ENCODE results near the gene SLC9A3. TPM values are rescaled to one million over a fixed set of nuclear protein-coding genes. Genes with fewer than 3 reads are reported as not detected.
A peak's percentile ranks its signal among the peaks of the same experiment; 100 is the strongest.

The SLC9A3 gene
- total RNA-seq, 1 donor from 2014 or later = 0.81 TPM

DNA sequence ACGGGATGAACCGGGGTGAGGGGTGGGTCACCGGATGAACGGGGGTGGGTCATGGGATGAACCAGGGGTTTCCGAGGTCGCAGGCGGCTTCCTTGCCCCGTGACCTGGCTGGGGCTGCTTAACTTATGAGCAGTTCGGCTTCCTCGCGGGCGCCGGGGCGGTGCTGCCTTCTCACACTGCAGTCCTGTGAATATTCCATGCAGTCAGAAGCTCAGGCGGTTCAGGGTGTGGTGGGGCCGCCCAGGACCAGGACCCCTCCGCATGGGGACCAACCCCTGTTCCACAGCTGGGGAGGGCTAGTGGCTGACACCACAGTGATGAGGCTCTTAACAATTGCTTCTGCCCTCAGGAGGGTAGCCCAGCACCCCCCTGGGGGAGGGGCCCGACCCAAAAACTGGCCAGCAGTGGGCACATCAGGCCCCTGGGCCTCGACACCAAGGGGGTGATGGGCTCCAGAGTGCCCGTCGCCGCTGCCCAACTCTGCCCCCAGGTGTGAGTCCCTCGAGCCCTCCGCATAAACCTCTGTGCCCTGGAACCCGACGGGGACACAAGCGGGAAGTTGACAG, 30.9 kb upstream of the SLC9A3 start:
- ATAC-seq (no peak), DNase-seq (ENCODE audit: low spot score) (no peak)

DNA sequence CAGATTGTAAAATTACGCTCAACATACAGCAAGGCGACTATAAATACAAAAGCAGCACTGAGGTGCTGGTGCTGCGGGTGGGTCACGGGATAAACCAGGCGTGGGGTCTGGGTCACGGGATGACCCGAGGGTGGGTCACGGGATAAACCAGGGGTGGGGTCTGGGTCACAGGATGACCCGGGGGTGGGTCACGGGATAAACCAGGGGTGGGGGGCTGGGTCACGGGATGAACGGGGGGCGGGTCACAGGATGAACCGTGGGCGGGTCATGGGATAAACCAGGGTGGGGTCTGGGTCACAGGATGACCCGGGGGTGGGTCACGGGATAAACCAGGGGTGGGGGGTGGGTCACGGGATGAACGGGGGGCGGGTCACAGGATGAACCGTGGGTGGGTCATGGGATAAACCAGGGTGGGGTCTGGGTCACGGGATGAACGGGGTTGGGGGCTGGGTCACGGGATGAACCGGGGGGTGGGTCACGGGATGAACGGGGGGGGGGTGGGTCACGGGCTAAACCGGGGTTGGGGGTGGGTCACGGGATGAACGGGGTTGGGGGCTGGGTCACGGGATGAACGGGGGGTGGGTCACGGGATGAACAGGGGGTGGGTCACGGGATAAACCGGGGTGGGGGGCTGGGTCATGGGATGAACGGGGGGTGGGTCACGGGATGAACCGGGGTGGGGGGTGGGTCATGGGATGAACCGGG, 30.2 kb upstream of the SLC9A3 start:
- no peak for DNase-seq (ENCODE audit: low spot score)
- no peak for ATAC-seq

GRCh38 chr5:553874-554273, 29.6 kb upstream of the SLC9A3 start:
- ATAC-seq (no peak), DNase-seq (ENCODE audit: low spot score) (no peak)

DNA sequence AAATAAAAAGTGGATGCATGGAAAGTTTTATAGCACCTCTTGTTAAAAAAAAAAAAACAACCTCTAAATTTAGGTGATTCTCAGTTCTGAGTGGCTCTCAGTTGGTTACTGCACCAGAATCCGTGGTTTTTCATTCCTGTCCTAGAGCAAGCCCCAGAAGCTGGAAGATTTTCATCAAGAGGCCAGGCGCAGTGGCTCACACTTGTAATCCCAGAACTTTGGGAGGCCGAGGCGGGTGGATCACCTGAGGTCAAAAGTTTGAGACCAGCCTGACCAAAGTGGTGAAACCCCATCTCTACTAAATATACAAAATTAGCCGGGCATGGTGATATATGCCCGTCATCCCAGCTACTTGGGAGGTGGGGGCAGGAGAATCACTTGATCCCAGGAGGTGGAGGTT, 27.2 kb upstream of the SLC9A3 start:
- DNase-seq (ENCODE audit: low spot score) = no peak
- no peak for ATAC-seq

DNA sequence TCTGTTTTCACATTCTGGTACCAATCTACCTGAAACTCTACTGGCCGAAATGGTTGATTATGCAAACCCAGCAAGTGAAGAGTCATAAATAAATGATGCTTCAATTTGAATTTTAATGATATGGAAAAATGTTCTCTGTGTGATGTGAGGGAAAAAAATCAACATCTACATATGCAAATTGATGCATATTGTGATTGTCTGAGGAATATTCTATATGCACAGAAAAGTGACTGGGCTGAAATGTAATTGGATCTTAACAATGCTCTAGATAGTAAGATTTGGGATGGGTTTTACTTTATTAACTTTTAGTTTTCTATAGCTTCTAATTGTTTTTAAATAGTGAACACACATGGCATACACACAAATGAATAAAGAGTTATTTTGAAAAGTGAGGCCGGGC, 25.0 kb upstream of the SLC9A3 start:
- DNase-seq (ENCODE audit: low spot score) = no peak
- ATAC-seq = no peak

DNA sequence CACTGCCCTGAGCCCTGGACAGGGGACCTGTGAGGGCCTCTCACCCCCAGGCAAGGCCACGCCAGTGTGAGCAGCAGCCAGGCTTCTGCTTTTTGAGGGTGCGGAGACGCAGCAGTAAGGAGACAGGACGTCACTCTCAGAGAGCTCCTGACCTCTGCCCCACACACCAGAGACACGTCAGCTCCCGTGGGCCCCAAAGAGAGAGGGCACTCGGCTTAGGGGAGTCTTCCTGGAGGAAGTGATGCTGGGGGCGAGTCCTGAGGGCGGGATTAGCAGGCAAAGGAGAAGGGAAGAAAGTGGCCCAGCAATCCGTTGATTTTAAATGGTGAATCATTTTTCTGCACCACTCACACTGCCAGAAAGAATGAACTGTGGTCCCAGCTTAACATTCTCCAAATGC, 24.0 kb upstream of the SLC9A3 start:
- ATAC-seq = peak; percentile 29

GRCh38 chr5:547086-547924, 23.1 kb upstream of the SLC9A3 start:
- ATAC-seq (no peak), DNase-seq (ENCODE audit: low spot score) (no peak)

More for the DNA sequence above, 24.0 kb upstream of the SLC9A3 start:
- DNase-seq (ENCODE audit: low spot score) = no peak

- no peak for DNase-seq (ENCODE audit: low spot score)
- ATAC-seq = no peak
Measured at GRCh38 chr5:546376-546908, 22.2 kb upstream of the SLC9A3 start.

GRCh38 chr5:545641-546375, 21.6 kb upstream of the SLC9A3 start:
- DNase-seq (ENCODE audit: low spot score) (no peak), ATAC-seq (no peak)

GRCh38 chr5:544675-545355, 20.6 kb upstream of the SLC9A3 start:
- ATAC-seq (no peak), DNase-seq (ENCODE audit: low spot score) (no peak)

DNA sequence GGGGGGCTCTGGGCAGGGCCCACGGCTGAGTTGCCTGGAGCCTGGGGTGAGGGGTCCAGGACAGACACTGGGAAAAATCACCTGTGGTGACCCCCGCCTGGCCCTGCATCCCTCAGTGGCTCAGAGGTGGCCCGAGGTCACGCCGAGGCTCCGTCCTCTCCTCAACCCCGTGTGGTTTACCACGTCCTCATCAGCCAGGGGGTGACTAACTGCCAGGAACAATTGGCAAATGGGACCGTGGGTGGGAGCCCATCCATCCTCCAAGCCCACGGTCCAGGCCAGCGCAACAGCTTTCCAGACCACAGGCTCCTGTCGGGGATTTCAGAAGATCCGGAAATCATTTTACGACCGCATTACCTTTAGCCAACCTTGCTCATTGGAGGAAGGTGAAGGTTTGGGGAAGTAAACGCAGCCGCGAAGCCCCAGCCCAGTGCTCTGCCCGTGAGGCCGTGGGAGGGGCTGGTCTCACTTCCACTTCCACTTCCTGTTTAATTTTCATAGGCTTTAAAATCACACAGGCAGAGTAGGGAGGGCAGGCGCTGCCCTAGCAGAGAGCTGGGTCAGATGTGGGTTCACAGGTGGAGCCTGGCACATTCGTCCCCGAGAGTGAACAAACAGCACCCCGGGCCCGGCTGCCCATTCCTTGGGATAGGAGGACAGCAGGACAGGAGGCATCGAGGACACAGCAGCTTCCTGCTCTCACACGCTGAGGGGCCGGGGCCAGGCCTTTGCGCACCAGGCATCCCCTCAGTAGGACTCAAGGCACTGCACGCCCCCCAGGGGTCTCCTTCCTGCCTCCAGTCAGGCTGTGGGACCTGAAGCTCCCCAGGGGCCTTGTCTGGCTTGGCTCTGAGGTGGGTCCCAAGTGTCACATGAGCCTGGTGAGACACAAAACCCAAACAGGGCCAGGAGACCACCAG, 19.8 kb upstream of the SLC9A3 start:
- DNase-seq (ENCODE audit: low spot score) = no peak
- peak; percentile 44 for ATAC-seq

- ATAC-seq (no peak), DNase-seq (ENCODE audit: low spot score) (no peak)
Measured at GRCh38 chr5:543351-543750, 19.1 kb upstream of the SLC9A3 start.

DNA sequence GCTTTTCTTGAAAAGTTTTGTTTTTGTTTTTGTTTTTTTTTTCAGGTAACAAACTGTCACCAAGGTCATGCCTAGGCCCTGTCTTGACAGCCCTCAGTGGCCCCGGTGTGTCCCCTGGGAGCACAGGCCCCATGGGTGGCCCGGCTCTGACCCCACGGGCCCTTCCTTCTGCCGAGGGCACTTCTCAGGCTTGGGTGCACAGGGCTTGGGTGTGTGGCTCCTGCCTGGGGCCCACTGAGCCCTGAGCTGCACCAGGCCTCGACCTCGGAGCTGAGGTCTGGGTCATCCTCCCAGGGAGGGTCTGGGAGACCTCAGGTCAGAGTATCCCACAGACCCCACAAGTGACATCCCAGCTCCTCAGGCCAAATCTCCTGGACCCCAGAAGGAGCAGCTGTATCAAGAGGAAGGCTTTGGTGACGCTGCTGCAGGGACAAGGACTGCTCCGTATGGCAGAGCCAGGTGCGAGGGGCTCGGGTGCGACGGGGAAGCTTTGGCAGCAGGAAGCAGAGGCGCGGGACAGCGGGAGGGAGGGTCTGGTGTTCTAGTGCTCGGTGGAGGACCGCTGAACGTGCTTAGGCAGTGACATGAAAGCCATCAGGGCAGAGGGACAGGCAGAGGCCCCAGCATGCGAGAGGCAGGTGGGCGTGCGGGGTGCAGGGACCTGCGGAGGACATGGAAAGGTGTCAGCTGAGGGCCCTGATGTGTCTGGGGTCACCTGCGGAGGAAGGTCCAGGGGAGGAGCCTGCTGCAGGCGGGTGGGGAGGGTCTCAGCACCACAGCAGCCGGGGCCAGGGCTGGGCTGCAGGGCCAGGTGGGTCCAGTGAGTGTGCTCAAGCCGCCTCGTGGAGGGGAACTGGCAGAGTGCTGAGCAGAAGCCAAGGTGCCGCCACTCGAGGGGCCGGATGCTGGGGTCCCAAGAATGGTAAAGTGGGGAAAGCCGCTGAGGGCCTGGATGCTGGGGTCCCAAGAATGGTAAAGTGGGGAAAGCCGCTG, 18.4 kb upstream of the SLC9A3 start:
- no peak for ATAC-seq
- no peak for DNase-seq (ENCODE audit: low spot score)

- DNase-seq (ENCODE audit: low spot score) = no peak
- ATAC-seq = no peak
Measured at GRCh38 chr5:541539-542318, 17.5 kb upstream of the SLC9A3 start.

DNA sequence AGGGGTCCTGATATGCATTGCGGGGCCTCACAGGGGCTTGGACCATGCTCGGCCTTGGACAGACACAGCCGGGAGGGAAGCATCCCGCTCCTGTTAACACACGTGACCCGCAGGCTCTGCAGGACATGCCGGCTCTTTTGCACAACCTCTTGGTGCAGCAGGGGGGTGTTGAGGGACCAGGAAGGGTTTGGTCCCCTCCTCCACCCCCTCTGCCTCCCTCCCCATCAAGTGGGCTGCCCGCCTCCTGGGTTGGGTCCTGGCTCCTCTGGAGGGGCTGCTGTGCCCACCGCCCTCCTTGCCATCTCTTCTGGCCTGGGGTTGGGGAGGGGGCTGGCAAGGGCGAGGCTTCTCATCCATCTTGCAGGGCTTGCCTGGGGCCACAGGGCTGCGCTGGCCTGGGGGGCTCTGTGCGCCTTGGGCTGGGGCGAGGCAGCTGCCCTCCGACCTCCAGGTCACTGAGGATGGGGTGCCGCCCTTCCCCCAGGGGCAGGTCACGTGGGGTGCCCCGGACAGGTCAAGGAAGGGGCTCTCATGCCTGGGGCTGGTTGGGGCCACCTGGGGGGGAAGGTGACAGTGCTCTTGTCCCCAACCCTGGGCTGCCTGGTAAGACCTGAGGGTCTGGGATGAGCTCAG, 16.8 kb upstream of the SLC9A3 start:
- DNase-seq (ENCODE audit: low spot score) (no peak), ATAC-seq (no peak)

DNA sequence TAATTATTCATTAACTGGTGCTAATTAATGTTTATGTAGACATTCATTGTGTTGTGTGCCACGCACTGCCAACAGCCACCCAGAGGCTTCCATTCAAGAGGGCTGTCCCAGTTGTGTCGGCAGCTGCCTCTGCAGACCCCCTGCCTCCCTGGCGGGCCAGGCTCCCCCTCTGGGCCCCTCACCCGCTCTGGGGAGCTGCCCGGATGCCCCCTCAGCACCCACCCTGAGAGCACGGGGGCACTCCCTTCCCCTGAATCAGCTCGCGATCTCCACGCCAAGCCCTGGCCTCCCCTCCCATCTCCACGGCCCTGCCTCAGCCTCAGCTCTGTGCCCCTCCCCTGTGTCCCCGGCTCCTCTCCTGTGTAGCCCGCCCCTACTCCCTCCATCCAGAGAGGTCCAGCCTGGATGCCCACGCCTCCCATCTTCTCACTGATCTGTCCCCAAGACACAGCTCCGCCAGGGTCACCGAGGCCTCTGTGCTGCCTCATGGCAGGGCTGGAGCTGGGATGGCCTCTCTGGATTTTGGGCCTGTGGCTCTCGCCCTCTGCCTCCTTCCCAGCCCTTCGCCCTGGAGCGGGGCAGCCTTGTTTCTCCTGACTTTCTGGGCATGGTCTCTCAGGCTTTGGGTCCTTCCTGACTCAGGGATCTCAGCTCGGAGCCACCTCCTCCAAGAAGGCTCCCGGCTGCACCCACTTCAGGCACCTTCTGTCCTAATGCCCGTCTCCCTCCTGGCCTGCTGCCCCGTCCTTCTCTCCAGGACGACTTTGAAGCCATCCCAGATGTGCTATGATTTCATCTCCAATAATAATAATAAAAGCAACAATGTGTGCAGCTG, 16.0 kb upstream of the SLC9A3 start:
- DNase-seq (ENCODE audit: low spot score) = no peak

More for the DNA sequence above, 16.0 kb upstream of the SLC9A3 start:
- ATAC-seq = no peak
